Fibroblast of lung (primary cell): ENCODE data around the gene OR10H5. TPM values are rescaled to one million over a fixed set of nuclear protein-coding genes. Genes with fewer than 3 reads are reported as not detected.
"Not testable (repeated sequence)": the region's sequence is repeated elsewhere in the genome, so short reads cannot be mapped to it uniquely, and the experiment has no call there.

Source experiments
- DNase-seq, 2 donors: peaks; one replicate each; pipeline versions ENCODE4 v3.0.0 to v3.0.0-alpha.2; 2010; ENCODE audit warnings: low read depth in 2 of 2
- H2AFZ ChIP-seq: 2 replicates; pipeline ENCODE4 v1.5.1; 2012; ENCODE audit warnings: low read length, control low read depth, inconsistent platforms
- H3K27ac ChIP-seq: 2 replicates; pipeline ENCODE4 v1.5.1; 2011; ENCODE audit warnings: low read length, control low read depth; ENCODE audit not compliant: insufficient read depth
- H3K27me3 ChIP-seq: 2 replicates; pipeline ENCODE4 v1.5.1; 2011; ENCODE audit warnings: mild to moderate bottlenecking, low read length; ENCODE audit not compliant: control insufficient read depth, insufficient read depth
- H3K36me3 ChIP-seq: 2 replicates; pipeline ENCODE4 v1.5.1; 2011; ENCODE audit warnings: low read length; ENCODE audit not compliant: control insufficient read depth, insufficient read depth
- H3K4me1 ChIP-seq: 2 replicates; pipeline ENCODE4 v1.5.1; 2011; ENCODE audit warnings: low read length; ENCODE audit not compliant: control insufficient read depth, insufficient read depth; ENCODE audit errors: extremely low read depth
- H3K4me2 ChIP-seq: 2 replicates; pipeline ENCODE4 v1.5.1; 2011; ENCODE audit warnings: low read length, control low read depth; ENCODE audit not compliant: insufficient read depth; ENCODE audit errors: extremely low read depth
- H3K4me3 ChIP-seq, 4 experiments: fragments of 200-600 bp in 1 of 4; sonication (generic) in 1 of 4; replicated peaks in 1 of 4; 2 replicates each; pipeline ENCODE4 v1.5.1; 2011 to 2016; ENCODE audit warnings: low read length in 4 of 4, low read depth in 3 of 4, mild to moderate bottlenecking in 3 of 4, control low read depth in 2 of 4, inconsistent platforms in 1 of 4, mixed read lengths in 1 of 4; ENCODE audit not compliant: insufficient read depth in 1 of 4; ENCODE audit errors: control extremely low read depth in 1 of 4
- H3K79me2 ChIP-seq: 2 replicates; pipeline ENCODE4 v1.5.1; 2012; ENCODE audit warnings: mild to moderate bottlenecking, low read length, inconsistent platforms; ENCODE audit not compliant: control insufficient read depth, insufficient read depth
- H3K9ac ChIP-seq: 2 replicates; pipeline ENCODE4 v1.5.1; 2011; ENCODE audit warnings: mild to moderate bottlenecking, low read length, control low read depth; ENCODE audit not compliant: insufficient read depth
- H3K9me3 ChIP-seq: 2 replicates; pipeline ENCODE4 v1.5.1; 2012; ENCODE audit warnings: low read depth, low read length; ENCODE audit not compliant: control insufficient read depth, insufficient read depth
- H4K20me1 ChIP-seq: 2 replicates; pipeline ENCODE4 v1.5.1; 2011; ENCODE audit warnings: low read length; ENCODE audit not compliant: control insufficient read depth, insufficient read depth; ENCODE audit errors: extremely low read depth
- EZH2 ChIP-seq: IDR thresholded peaks from 2 replicates; pipeline ENCODE4 v1.5.1; 2012; ENCODE audit warnings: low read length, control low read depth, mild to moderate bottlenecking; ENCODE audit errors: missing control alignments
- polyA plus RNA-seq, 2 donors: library from polyadenylated mRNA; depleted of rRNA in 1 of 2; stranded (reverse) in 1 of 2; unstranded in 1 of 2; fragments of >200 nt; gene quantifications; 2 replicates each; pipeline ENCODE4 v1.2.1, GENCODE V29; 2011 to 2012; ENCODE audit warnings: missing spikeins in 1 of 2
- total RNA-seq: library from RNA; depleted of rRNA; stranded (reverse); fragments of >200 nt; gene quantifications from 2 replicates; pipeline ENCODE4 v1.2.1, GENCODE V29; 2014
- TF ChIP-seq, protein P1 (sequence below), 2 donors: IDR thresholded peaks in 1 of 2; conservative IDR thresholded peaks in 1 of 2; 1 replicate in 1 of 2; 2 replicates in 1 of 2; pipeline ENCODE4 v1.5.1; 2011 to 2012; ENCODE audit warnings: low read length in 2 of 2, control low read depth in 1 of 2, inconsistent platforms in 1 of 2, low read depth in 1 of 2, mild to moderate bottlenecking in 1 of 2

The OR10H5 gene
- total and polyA plus RNA-seq, 2 donors (not counting 1 experiment from before 2014, with no cell fraction given), result not detected

DNA sequence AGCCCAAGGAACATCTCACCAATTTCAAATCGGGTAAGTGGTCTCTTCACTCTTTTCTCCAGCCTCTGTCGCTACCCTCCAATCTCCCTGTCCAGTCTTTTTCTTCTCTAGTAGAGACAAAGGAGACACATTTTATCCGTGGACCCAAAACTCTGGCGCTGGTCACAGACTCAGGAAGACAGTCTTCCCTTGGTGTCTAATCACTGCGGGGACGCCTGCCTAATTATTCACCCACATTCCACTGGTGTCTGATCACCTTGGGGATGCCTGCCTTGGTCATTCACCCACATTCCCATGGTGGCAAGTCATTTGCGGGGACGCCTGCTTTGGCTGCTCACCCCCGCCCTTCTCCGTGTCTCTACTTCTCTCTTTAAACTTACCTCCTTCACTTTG lies 41.8 kb downstream of the OR10H5 start:
- H3K36me3 ChIP-seq, result no peaks in the 10 kb centered on the region
- H3K4me3 ChIP-seq, result no peak overlapping the region
- no peak overlapping the region for H2AFZ ChIP-seq
- H3K4me1 ChIP-seq, result no peaks in the 10 kb centered on the region
- H3K79me2 ChIP-seq, result no peaks in the 10 kb centered on the region
- no peak for DNase-seq
- no peaks in the 10 kb centered on the region for H3K9me3 ChIP-seq
- H3K9ac ChIP-seq, result no peak overlapping the region
- H3K27ac ChIP-seq, result no peak overlapping the region
- TF ChIP-seq EZH2, result no peak
- TF ChIP-seq, protein P1, sequence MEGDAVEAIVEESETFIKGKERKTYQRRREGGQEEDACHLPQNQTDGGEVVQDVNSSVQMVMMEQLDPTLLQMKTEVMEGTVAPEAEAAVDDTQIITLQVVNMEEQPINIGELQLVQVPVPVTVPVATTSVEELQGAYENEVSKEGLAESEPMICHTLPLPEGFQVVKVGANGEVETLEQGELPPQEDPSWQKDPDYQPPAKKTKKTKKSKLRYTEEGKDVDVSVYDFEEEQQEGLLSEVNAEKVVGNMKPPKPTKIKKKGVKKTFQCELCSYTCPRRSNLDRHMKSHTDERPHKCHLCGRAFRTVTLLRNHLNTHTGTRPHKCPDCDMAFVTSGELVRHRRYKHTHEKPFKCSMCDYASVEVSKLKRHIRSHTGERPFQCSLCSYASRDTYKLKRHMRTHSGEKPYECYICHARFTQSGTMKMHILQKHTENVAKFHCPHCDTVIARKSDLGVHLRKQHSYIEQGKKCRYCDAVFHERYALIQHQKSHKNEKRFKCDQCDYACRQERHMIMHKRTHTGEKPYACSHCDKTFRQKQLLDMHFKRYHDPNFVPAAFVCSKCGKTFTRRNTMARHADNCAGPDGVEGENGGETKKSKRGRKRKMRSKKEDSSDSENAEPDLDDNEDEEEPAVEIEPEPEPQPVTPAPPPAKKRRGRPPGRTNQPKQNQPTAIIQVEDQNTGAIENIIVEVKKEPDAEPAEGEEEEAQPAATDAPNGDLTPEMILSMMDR (conservative IDR thresholded peaks at IDR 0.05 in 1 of 2, IDR thresholded peaks at IDR 0.05 in 1 of 2; ENCODE audit: low read depth in 1 of 2, low read length in 2 of 2), result no peak
- H3K27me3 ChIP-seq, result no peaks in the 10 kb centered on the region
- H4K20me1 ChIP-seq, result no peaks in the 10 kb centered on the region
- H3K4me2 ChIP-seq, result no peak overlapping the region

DNA sequence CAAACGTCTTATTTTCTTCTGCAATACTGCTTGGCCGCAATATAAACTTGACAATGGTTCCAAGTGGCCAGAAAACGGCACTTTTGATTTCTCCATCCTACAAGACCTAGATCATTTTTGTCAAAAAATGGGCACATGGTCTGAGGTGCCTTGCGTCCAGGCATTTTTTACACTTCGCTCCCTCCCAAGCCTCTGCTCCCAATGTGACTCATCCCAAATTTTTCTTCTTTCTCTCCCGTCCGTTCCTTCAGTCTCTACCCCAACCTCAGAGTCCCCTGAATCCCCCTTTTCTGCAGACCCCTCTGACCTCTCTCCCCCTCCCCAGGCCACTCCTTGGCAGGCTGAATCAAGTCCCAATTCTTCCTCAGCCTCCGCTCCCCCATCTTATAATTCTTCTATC lies 42.3 kb downstream of the OR10H5 start:
- no peaks in the 10 kb centered on the region for H3K36me3 ChIP-seq
- H3K27me3 ChIP-seq, result no peaks in the 10 kb centered on the region
- no peak for DNase-seq
- TF ChIP-seq, protein P1 (conservative IDR thresholded peaks at IDR 0.05 in 1 of 2, IDR thresholded peaks at IDR 0.05 in 1 of 2; ENCODE audit: low read depth in 1 of 2, low read length in 2 of 2), result no peak
- TF ChIP-seq EZH2, result no peak
- H3K4me1 ChIP-seq, result no peaks in the 10 kb centered on the region
- H4K20me1 ChIP-seq, result no peaks in the 10 kb centered on the region
- no peak overlapping the region for H3K9ac ChIP-seq
- H2AFZ ChIP-seq, result no peak overlapping the region
- H3K9me3 ChIP-seq, result no peaks in the 10 kb centered on the region
- no peak overlapping the region for H3K4me3 ChIP-seq
- no peaks in the 10 kb centered on the region for H3K79me2 ChIP-seq
- no peak overlapping the region for H3K4me2 ChIP-seq
- H3K27ac ChIP-seq, result no peak overlapping the region

DNA sequence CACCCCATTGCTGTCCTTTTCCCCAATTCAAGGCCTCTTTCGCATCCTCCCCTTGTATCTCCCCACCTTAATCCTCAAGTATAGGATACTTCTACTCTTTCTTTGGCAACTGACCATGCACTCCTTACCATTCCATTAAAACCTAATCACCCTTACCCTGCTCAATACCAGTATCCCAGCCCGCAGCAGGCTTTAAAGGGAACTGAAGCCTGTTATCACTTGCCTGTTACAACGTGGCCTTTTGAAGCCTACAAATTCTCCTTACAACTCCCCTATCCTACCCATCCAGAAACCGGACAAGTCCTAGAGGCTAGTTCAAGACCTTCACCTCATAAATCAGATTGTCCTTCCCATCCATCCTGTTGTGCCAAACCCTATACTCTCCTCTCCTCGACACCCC lies 44.2 kb downstream of the OR10H5 start:
- H3K4me3 ChIP-seq, result no peak overlapping the region
- H4K20me1 ChIP-seq, result no peaks in the 10 kb centered on the region
- no peak overlapping the region for H2AFZ ChIP-seq
- no peak overlapping the region for H3K9ac ChIP-seq
- H3K4me1 ChIP-seq, result no peaks in the 10 kb centered on the region
- H3K36me3 ChIP-seq, result no peaks in the 10 kb centered on the region
- no peaks in the 10 kb centered on the region for H3K27me3 ChIP-seq
- H3K79me2 ChIP-seq, result no peaks in the 10 kb centered on the region
- H3K9me3 ChIP-seq, result no peaks in the 10 kb centered on the region
- TF ChIP-seq EZH2, result no peak
- TF ChIP-seq, protein P1 (conservative IDR thresholded peaks at IDR 0.05 in 1 of 2, IDR thresholded peaks at IDR 0.05 in 1 of 2; ENCODE audit: low read depth in 1 of 2, low read length in 2 of 2), result no peak
- no peak overlapping the region for H3K4me2 ChIP-seq
- no peak for DNase-seq
- no peak overlapping the region for H3K27ac ChIP-seq

DNA sequence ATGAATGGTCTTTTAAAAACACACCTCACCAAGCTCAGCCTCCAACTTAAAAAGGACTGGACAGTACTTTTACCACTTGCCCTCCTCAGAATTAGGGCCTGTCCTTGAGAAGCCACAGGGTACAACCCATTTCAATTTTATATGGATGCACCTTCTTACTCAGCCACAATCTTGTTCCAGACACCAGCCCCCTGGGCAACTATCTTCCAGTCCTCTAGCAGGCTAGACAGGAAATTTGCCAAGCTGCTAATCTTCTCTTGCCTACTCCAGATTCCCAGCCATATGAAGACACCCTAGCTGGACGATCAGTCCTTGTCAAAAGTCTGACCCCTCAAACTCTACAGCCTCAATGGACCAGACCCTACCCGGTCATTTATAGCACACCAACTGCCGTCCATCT lies 46.8 kb downstream of the OR10H5 start:
- not testable (repeated sequence) for H3K9me3 ChIP-seq, H3K4me1 ChIP-seq, H3K79me2 ChIP-seq, H3K4me3 ChIP-seq, DNase-seq, H3K4me2 ChIP-seq, H2AFZ ChIP-seq, H3K9ac ChIP-seq, H4K20me1 ChIP-seq, H3K27ac ChIP-seq, H3K27me3 ChIP-seq, H3K36me3 ChIP-seq
